Measurements from ENCODE around the gene EFNB1.

EFNB1 gene

GRCh38 chrX:68844581-68844980 is 15.8 kb downstream of the EFNB1 start:
- DNase-seq = no peak

- DNase-seq = no peak
Measured at GRCh38 chrX:68846536-68846935, 17.7 kb downstream of the EFNB1 start.

- DNase-seq = no peak
Measured at GRCh38 chrX:68847172-68847571, 18.4 kb downstream of the EFNB1 start.

GRCh38 chrX:68848189-68848940 is 19.5 kb downstream of the EFNB1 start:
- DNase-seq = no peak

GRCh38 chrX:68851082-68851481 is 22.3 kb downstream of the EFNB1 start:
- no peak for DNase-seq

GRCh38 chrX:68852046-68852445 is 23.2 kb downstream of the EFNB1 start:
- no peak for DNase-seq

- no peak for DNase-seq
Measured at GRCh38 chrX:68853665-68854251, 24.9 kb downstream of the EFNB1 start.

- no peak for DNase-seq
Measured at GRCh38 chrX:68865300-68865699, 36.5 kb downstream of the EFNB1 start.

- DNase-seq = no peak
Measured at GRCh38 chrX:68865926-68866325, 37.1 kb downstream of the EFNB1 start.

- DNase-seq = no peak
Measured at GRCh38 chrX:68867458-68868112, 38.8 kb downstream of the EFNB1 start.

GRCh38 chrX:68868316-68868715 is 39.5 kb downstream of the EFNB1 start:
- no peak for DNase-seq

- DNase-seq = no peak
Measured at GRCh38 chrX:68868902-68869800, 40.3 kb downstream of the EFNB1 start.

- DNase-seq = no peak
Measured at GRCh38 chrX:68870357-68870756, 41.5 kb downstream of the EFNB1 start.

- no peak for DNase-seq
Measured at GRCh38 chrX:68872171-68872570, 43.4 kb downstream of the EFNB1 start.

GRCh38 chrX:68874076-68874475 is 45.3 kb downstream of the EFNB1 start:
- DNase-seq = no peak

GRCh38 chrX:68876731-68877130 is 47.9 kb downstream of the EFNB1 start:
- no peak for DNase-seq

GRCh38 chrX:68877606-68878005 is 48.8 kb downstream of the EFNB1 start:
- no peak for DNase-seq

- no peak for DNase-seq
Measured at GRCh38 chrX:68878977-68879645, 50.3 kb downstream of the EFNB1 start.

- DNase-seq = no peak
Measured at GRCh38 chrX:68880846-68881552, 52.2 kb downstream of the EFNB1 start.

- DNase-seq = no peak
Measured at GRCh38 chrX:68881911-68882310, 53.1 kb downstream of the EFNB1 start.

- no peak for DNase-seq
Measured at GRCh38 chrX:68883800-68884199, 55.0 kb downstream of the EFNB1 start.

- no peak for DNase-seq
Measured at GRCh38 chrX:68889249-68889648, 60.4 kb downstream of the EFNB1 start.
